ENCODE measurements around the gene TEAD1.

The TEAD1 gene

GRCh38 chr11:12963792-12964536 lies 289.7 kb downstream of the TEAD1 start:
- peak; percentile 58 for DNase-seq

GRCh38 chr11:12964650-12965049 lies 290.4 kb downstream of the TEAD1 start:
- DNase-seq: no peak

GRCh38 chr11:12966002-12966401 lies 291.8 kb downstream of the TEAD1 start:
- DNase-seq: no peak

DNA sequence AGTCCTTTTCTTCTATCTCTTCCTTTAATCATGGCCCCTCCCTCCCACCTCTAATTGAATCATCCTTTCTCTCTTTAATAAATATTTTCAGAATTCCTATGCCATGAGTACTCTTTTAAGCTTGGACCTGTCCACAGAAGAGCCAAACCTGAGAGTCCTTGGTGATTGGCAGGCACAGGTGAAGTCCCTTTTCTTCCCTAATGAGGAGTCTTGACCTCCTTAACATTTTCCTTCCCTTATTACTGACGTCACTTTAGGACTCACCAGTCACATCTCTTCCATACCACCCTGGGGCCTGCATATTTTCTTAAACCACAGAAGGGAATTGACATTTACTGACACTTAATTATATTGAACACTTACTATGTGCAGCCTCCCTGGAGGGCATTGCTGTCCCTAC lies 293.9 kb downstream of the TEAD1 start:
- no peak for DNase-seq

- DNase-seq: no peak
These were observed 294.6 kb downstream of the TEAD1 start for GRCh38 chr11:12968826-12969225.

- no peak for DNase-seq
These were observed 297.7 kb downstream of the TEAD1 start for GRCh38 chr11:12971955-12972354.

GRCh38 chr11:12973528-12974181 lies 299.4 kb downstream of the TEAD1 start:
- no peak for DNase-seq

GRCh38 chr11:12975195-12975594 lies 301.0 kb downstream of the TEAD1 start:
- DNase-seq: no peak

GRCh38 chr11:12979928-12980689 lies 305.9 kb downstream of the TEAD1 start:
- DNase-seq: no peak

DNA sequence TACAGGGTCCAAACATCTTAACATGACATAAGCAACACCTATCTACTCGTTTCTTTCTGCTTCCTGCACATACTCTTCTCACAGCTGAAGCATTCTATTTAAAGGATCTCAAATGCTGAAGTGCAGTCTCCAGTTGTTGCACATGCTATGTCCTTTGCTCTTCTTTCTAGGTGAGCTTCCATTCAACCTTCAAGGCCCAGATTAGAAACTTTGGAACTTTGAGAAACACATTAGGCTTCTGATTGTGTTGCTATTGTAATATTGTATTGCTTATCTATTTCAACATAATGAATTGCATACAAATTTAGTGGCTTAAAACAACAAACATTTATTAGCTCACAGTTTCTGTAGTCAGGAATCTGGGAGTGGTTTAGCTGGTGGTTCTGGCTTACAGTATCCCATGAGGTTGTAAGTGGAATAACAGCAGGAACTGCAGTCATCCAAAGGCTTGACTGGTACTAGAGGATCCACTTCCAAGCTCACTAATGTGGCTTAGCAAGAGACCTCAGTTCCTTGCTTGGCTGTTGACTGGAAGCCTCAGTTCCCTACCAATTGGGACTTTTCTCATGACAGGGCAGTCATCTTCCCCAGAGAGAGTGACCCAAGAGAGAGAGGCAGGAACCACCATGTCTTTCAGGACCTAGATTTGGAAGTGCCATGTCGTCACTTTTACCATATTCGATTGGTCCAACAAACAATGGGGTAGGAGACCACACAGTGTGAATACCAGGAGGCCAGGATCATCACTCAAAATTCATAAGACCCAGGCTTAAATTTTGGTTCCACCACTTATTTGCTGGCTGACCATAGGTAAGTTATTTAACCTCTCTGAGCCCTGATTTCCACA lies 307.7 kb downstream of the TEAD1 start:
- no peak for DNase-seq

GRCh38 chr11:12983336-12983735 lies 309.1 kb downstream of the TEAD1 start:
- DNase-seq: no peak

DNA sequence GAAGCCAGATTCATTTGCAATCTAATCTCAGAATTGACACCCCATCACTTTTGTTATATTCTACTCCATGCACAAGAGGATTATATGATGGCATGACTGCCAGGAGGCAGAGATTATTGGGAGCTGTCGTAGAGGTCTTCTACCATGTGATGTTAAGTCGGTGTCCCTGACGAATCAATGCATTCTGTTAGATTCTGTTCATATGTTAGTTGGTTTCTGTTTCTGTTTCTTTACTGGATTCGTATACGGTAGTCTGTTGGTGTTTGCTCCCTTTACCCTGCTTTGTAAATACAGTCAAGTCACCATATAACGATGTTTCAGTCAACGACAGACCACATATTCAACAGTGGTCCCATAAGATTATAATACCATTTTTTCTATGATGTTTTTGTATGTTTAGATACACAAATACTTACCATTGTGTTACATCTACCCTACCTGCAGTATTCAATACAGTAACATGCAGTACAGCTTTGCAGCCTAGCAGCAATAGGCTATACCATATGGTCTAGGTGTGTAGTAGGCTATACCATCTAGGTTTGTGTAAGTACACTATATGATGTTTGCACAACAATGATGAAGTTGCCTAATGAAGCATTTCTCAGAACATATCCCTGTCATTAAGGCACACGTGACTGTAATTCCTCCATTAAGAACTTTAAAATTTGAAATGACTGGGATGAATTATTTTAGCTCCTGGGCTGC lies 312.1 kb downstream of the TEAD1 start:
- DNase-seq: no peak

DNA sequence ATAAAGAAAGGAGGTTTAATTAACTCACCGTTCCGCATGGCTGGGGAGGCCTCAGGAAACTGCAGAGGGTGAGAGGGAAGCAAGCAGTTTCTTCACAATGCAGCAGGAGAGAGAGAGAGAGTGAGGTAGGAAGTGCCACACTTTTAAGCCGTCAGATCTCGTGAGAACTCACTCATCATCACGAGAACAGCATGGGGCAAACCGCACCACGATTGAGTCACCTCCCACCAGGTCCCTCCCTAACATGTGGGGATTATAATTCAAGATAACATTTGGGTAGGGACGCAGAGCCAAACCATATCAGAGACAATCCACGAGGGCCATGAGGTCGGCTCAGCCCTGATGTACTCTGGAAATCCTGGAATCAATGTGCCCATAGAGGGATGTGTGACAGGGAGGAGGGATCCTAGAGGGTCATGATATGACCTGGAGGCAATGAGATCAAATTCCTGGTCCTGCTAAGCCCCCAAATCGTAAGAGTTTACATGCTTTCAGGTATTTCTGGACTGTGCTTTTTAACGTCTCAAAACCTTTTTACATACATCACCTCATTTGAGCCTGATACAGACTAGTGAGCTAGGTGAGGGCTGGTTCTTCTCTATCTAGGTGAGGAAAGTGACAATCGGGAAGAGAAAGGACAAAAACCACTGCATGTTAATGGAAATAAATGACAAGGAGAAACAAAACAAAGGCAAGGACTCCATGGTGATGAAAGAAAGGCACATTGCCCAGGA lies 315.4 kb downstream of the TEAD1 start:
- DNase-seq: no peak

DNA sequence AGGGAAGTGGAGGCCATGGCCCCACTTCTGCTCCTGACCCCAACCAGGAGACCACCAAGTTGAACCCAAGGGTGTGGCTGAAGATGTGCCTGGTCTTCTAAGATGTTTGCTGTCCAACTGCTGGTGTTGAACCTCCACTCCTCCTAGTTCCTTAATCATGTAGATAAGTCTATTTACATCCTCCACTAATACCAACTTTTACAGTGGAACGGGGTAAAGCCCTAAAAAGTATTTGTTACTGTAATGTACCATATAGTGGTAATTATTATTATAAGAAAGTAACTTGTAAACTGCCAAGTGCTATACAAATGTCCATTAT lies 315.9 kb downstream of the TEAD1 start:
- no peak for DNase-seq

DNA sequence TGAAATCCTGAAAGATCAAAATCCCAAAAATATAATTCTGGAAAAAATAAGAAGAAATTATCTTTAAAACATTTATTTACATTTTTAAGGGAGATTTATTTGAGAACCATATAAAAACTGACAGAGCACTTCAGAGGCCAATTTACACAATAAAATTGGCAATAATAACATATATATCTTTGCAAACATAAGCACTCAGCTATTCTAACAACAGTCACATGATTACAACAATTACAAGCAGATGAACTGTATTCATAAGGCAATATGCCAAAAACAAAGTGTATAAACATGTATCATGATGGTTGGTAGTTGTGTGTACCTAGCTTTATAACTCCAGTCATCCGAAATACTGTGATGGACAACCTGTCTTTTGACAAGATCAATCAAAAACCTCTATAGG lies 317.2 kb downstream of the TEAD1 start:
- no peak for DNase-seq

- DNase-seq: no peak
These were observed 319.4 kb downstream of the TEAD1 start for GRCh38 chr11:12993626-12994025.

Data from CD4-positive, alpha-beta T cell treated with Interleukin-6 for 4 hours (primary cell).